OCI-LY1 (cell line): ENCODE measurements around the gene DYSF.

ENCODE experiments used
- H2AFZ ChIP-seq: fragments of 200-600 bp; sonication (generic), shearing (Covaris generic); 2 replicates; pipeline ENCODE4 v1.6.0; 2014; ENCODE audit warnings: antibody characterized with exemption, mild to moderate bottlenecking, low read length
- H3F3A ChIP-seq: fragments of 200-600 bp; sonication (generic), shearing (Covaris generic); 2 replicates; pipeline ENCODE4 v1.6.0; 2014; ENCODE audit warnings: mild to moderate bottlenecking, antibody characterized with exemption, low read length, moderate library complexity; ENCODE audit not compliant: insufficient read depth
- H3K27ac ChIP-seq: fragments of 200-600 bp; sonication (generic); 2 replicates; pipeline ENCODE4 v1.5.1; 2014; ENCODE audit warnings: low read length, mixed run types, mild to moderate bottlenecking, low read depth; ENCODE audit not compliant: poor library complexity, severe bottlenecking
- H3K27me3 ChIP-seq: fragments of 200-600 bp; sonication (generic); 2 replicates; pipeline ENCODE4 v1.6.0; 2014; ENCODE audit warnings: antibody characterized with exemption, mild to moderate bottlenecking, low read length, moderate library complexity; ENCODE audit not compliant: insufficient read depth
- H3K36me3 ChIP-seq: fragments of 200-600 bp; sonication (generic); 2 replicates; pipeline ENCODE4 v1.6.1; 2014; ENCODE audit warnings: mild to moderate bottlenecking, antibody characterized with exemption, low read length, moderate library complexity, mixed read lengths; ENCODE audit not compliant: insufficient read depth
- H3K4me1 ChIP-seq: fragments of 200-600 bp; sonication (generic); 2 replicates; pipeline ENCODE4 v1.5.1; 2014; ENCODE audit warnings: mild to moderate bottlenecking, low read length, moderate library complexity; ENCODE audit not compliant: insufficient read depth, severe bottlenecking
- H3K4me2 ChIP-seq: fragments of 200-600 bp; sonication (generic), shearing (Covaris generic); 2 replicates; pipeline ENCODE4 v1.6.1; 2014; ENCODE audit warnings: low read length
- H3K4me3 ChIP-seq: fragments of 200-600 bp; sonication (generic); 2 replicates; pipeline ENCODE4 v1.5.1; 2014; ENCODE audit warnings: low read length, low read depth, mild to moderate bottlenecking, mixed read lengths; ENCODE audit not compliant: poor library complexity, severe bottlenecking
- H3K79me2 ChIP-seq: fragments of 200-600 bp; shearing (Covaris generic); 2 replicates; pipeline ENCODE4 v1.6.1; 2016; ENCODE audit warnings: mixed run types, low read length, mixed read lengths; ENCODE audit not compliant: insufficient read depth
- H3K9ac ChIP-seq: fragments of 200-600 bp; sonication (generic), shearing (Covaris generic); 2 replicates; pipeline ENCODE4 v1.6.1; 2014; ENCODE audit warnings: mild to moderate bottlenecking, low read length, mixed read lengths
- H3K9me2 ChIP-seq: fragments of 200-600 bp; sonication (generic), shearing (Covaris generic); 2 replicates; pipeline ENCODE4 v1.6.1; 2014; ENCODE audit warnings: low read depth, mild to moderate bottlenecking, low read length, mixed read lengths
- H3K9me3 ChIP-seq: fragments of 200-600 bp; shearing (Covaris generic); 2 replicates; pipeline ENCODE4 v1.6.1; 2014; ENCODE audit warnings: low read length, mixed read lengths
- H4K20me1 ChIP-seq: fragments of 200-600 bp; sonication (generic), shearing (Covaris generic); 2 replicates; pipeline ENCODE4 v1.6.0; 2016; ENCODE audit warnings: mild to moderate bottlenecking, low read length; ENCODE audit not compliant: insufficient read depth
- EZH2 ChIP-seq: fragments of 200-600 bp; sonication (generic), shearing (Covaris generic); IDR thresholded peaks from 2 replicates; pipeline ENCODE4 v1.8.0; 2017; ENCODE audit warnings: borderline replicate concordance, mixed run types, mild to moderate bottlenecking, antibody characterized with exemption, low read length, moderate library complexity, mixed read lengths
- TF ChIP-seq, protein P1 (sequence below): fragments of 200-600 bp; sonication (generic), shearing (Covaris generic); IDR thresholded peaks from 2 replicates; pipeline ENCODE4 v1.5.1; 2017; ENCODE audit warnings: mild to moderate bottlenecking, antibody characterized with exemption, low read length, moderate library complexity, mixed read lengths

DYSF gene

DNA sequence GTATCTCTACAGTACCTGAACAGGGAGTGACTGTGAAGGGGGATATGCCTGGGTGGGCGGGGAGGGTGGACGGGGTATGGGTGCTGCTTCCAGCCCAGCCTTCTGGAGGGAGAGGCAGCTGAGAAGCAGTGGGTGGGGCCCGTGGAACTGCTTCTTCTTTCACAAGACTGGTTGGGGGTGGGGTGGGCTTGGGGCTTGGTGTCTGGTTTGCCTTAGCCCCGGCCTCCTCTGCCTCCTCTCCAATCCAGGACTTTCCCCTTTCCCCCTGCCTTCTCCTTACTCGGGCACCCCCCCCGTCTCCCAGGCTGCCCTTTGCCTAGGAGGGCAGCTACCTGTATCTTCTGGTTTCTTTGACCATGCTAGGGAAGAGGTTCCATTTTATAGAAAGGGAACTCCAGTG is 233.4 kb downstream of the DYSF start:
- H3K79me2 ChIP-seq, result no peaks in the 10 kb centered on the region
- H3F3A ChIP-seq, result no peaks in the 10 kb centered on the region
- H3K27ac ChIP-seq, result no peak overlapping the region
- no peaks in the 10 kb centered on the region for H4K20me1 ChIP-seq
- TF ChIP-seq, protein P1, sequence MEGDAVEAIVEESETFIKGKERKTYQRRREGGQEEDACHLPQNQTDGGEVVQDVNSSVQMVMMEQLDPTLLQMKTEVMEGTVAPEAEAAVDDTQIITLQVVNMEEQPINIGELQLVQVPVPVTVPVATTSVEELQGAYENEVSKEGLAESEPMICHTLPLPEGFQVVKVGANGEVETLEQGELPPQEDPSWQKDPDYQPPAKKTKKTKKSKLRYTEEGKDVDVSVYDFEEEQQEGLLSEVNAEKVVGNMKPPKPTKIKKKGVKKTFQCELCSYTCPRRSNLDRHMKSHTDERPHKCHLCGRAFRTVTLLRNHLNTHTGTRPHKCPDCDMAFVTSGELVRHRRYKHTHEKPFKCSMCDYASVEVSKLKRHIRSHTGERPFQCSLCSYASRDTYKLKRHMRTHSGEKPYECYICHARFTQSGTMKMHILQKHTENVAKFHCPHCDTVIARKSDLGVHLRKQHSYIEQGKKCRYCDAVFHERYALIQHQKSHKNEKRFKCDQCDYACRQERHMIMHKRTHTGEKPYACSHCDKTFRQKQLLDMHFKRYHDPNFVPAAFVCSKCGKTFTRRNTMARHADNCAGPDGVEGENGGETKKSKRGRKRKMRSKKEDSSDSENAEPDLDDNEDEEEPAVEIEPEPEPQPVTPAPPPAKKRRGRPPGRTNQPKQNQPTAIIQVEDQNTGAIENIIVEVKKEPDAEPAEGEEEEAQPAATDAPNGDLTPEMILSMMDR, result no peak
- TF ChIP-seq EZH2, result no peak
- no peaks in the 10 kb centered on the region for H3K36me3 ChIP-seq
- H3K9ac ChIP-seq, result no peak overlapping the region
- no peaks in the 10 kb centered on the region for H3K9me2 ChIP-seq
- H3K27me3 ChIP-seq, result no peaks in the 10 kb centered on the region
- no peak overlapping the region for H3K4me3 ChIP-seq
- H3K9me3 ChIP-seq, result no peaks in the 10 kb centered on the region
- no peak overlapping the region for H2AFZ ChIP-seq
- no peaks in the 10 kb centered on the region for H3K4me1 ChIP-seq
- H3K4me2 ChIP-seq, result no peak overlapping the region

DNA sequence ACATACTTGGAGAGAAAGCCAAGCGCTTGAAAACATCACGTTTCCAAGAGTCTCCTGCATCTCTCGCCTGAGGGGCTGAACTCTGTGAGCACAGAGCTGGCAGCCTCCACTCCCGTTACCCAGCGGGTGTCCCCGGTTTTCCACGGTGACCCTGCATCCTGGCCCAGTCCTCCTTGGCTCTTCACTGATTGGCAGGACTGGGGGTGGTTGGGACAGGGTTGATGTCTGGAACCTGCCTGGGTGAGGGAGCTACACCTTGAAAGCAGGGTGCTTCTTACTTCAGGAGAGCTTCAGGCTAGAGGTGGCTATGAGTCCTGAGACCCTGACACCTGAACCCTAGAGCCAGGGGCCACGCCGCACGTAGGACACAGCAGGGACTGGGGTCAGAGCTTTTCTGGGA is 234.1 kb downstream of the DYSF start:
- Histone ChIP-seq H3K27me3 (no peaks in the 10 kb centered on the region), H4K20me1 (no peaks in the 10 kb centered on the region), H2AFZ (no peak overlapping the region), H3K9me2 (no peaks in the 10 kb centered on the region), H3K79me2 (no peaks in the 10 kb centered on the region), H3K9me3 (no peaks in the 10 kb centered on the region), H3K36me3 (no peaks in the 10 kb centered on the region), H3K9ac (no peak overlapping the region), H3K4me1 (no peaks in the 10 kb centered on the region), H3K4me2 (no peak overlapping the region), H3K4me3 (no peak overlapping the region), H3K27ac (no peak overlapping the region), H3F3A (no peaks in the 10 kb centered on the region)
- TF ChIP-seq EZH2, result no peak
- TF ChIP-seq, protein P1, result no peak

DNA sequence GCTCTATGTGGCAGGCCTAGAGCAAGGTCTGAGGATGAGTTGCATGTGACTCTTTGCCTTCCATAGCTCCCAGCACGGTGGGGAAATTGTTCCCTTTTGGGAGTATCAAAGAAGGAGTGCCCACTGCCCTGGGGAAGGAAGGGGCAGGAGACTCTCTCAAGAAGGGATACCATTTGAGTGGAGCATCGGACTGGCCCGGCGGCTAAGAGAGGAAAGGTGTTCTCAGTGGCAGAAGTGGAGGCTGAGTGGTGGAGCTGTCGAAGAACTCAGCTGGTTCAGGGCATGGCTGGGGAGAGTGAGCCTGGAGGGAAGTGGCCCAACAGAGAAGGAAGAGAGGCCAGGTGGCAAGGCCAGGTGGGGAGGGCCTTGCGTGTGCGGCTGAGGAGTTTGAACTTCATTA is 235.2 kb downstream of the DYSF start:
- Histone ChIP-seq H3K36me3 (no peaks in the 10 kb centered on the region), H4K20me1 (no peaks in the 10 kb centered on the region), H3F3A (no peaks in the 10 kb centered on the region), H3K79me2 (no peaks in the 10 kb centered on the region), H3K9ac (no peak overlapping the region), H2AFZ (no peak overlapping the region), H3K9me2 (no peaks in the 10 kb centered on the region), H3K9me3 (no peaks in the 10 kb centered on the region), H3K4me2 (no peak overlapping the region), H3K27ac (no peak overlapping the region), H3K27me3 (0 out of 2 replicates have a peak, but pooled peaks cover 4% of the 10 kb centered on the region), H3K4me3 (no peak overlapping the region), H3K4me1 (no peaks in the 10 kb centered on the region)
- TF ChIP-seq, protein P1, result no peak
- TF ChIP-seq EZH2, result no peak
